CD14-positive monocyte (primary cell): ENCODE results near the gene PRR33. TPM values are rescaled to one million over a fixed set of nuclear protein-coding genes. Genes with fewer than 3 reads are reported as not detected.

ENCODE experiments used
- DNase-seq, 3 donors: peaks; one replicate each; pipeline ENCODE4 v3.0.0-alpha.2; 2011 to 2022
- H2AFZ ChIP-seq: 2 replicates; pipeline ENCODE4 v1.6.0; 2012; ENCODE audit warnings: mild to moderate bottlenecking, low read depth, low read length, inconsistent platforms; ENCODE audit not compliant: insufficient read depth, poor library complexity, severe bottlenecking
- H3K27ac ChIP-seq, 2 donors: 1 replicate in 1 of 2; 2 replicates in 1 of 2; pipeline ENCODE4 v1.5.1; 2012 to 2013; ENCODE audit warnings: low read length in 2 of 2, control low read depth in 1 of 2, inconsistent platforms in 1 of 2, low read depth in 1 of 2, mild to moderate bottlenecking in 1 of 2
- H3K27me3 ChIP-seq, 2 donors: one replicate each; pipeline versions ENCODE4 v1.6.0 to v1.6.1; 2011 to 2013; ENCODE audit warnings: low read length in 2 of 2; ENCODE audit not compliant: control insufficient read depth in 2 of 2, insufficient read depth in 2 of 2
- H3K36me3 ChIP-seq, 2 donors: replicated peaks in 1 of 2; 1 replicate in 1 of 2; 2 replicates in 1 of 2; pipeline versions ENCODE4 v1.5.1 to v1.6.1; 2012 to 2013; ENCODE audit warnings: low read length in 2 of 2, control low read depth in 1 of 2, inconsistent platforms in 1 of 2, mild to moderate bottlenecking in 1 of 2; ENCODE audit not compliant: insufficient read depth in 2 of 2, control insufficient read depth in 1 of 2
- H3K4me1 ChIP-seq, 2 donors: 1 replicate in 1 of 2; 2 replicates in 1 of 2; pipeline versions ENCODE4 v1.5.1 to v1.6.1; 2012 to 2013; ENCODE audit warnings: low read length in 2 of 2, control low read depth in 1 of 2, inconsistent platforms in 1 of 2, mild to moderate bottlenecking in 1 of 2, moderate library complexity in 1 of 2; ENCODE audit not compliant: insufficient read depth in 2 of 2, control insufficient read depth in 1 of 2
- H3K4me2 ChIP-seq: replicated peaks from 2 replicates; pipeline ENCODE3; 2012; ENCODE audit warnings: low read length, moderate library complexity, mild to moderate bottlenecking; ENCODE audit not compliant: poor library complexity, severe bottlenecking; ENCODE audit errors: extremely low read depth
- H3K4me3 ChIP-seq, 3 experiments: fragments of 200-600 bp in 1 of 3; sonication (generic) in 1 of 3; replicated peaks in 1 of 3; 1 replicate in 2 of 3; 2 replicates in 1 of 3; pipeline ENCODE4 v1.5.1; 2011 to 2013; ENCODE audit warnings: low read length in 3 of 3, mild to moderate bottlenecking in 3 of 3, control low read depth in 2 of 3, low read depth in 2 of 3, inconsistent platforms in 1 of 3, moderate library complexity in 1 of 3
- H3K79me2 ChIP-seq: 2 replicates; pipeline ENCODE4 v1.6.0; 2012; ENCODE audit warnings: mild to moderate bottlenecking, control low read depth, inconsistent platforms, low read length, moderate library complexity; ENCODE audit not compliant: insufficient read depth
- H3K9ac ChIP-seq: 2 replicates; pipeline ENCODE4 v1.6.0; 2017; ENCODE audit warnings: low read length, mild to moderate bottlenecking; ENCODE audit not compliant: insufficient read depth, poor library complexity, severe bottlenecking
- H3K9me3 ChIP-seq, 2 donors: replicated peaks in 1 of 2; 1 replicate in 1 of 2; 2 replicates in 1 of 2; pipeline versions ENCODE4 v1.5.1 to v1.6.1; 2012 to 2013; ENCODE audit warnings: low read length in 2 of 2, control low read depth in 1 of 2; ENCODE audit not compliant: control insufficient read depth in 1 of 2, insufficient read depth in 1 of 2
- H4K20me1 ChIP-seq: 2 replicates; pipeline ENCODE4 v1.6.0; 2012; ENCODE audit warnings: mild to moderate bottlenecking, low read length, control low read depth, moderate library complexity; ENCODE audit not compliant: insufficient read depth
- H3K27ac Mint-ChIP-seq, 7 donors: one replicate each; pipeline ENCODE4 v1.8.0; 2020; ENCODE audit warnings: mild to moderate bottlenecking in 7 of 7, mixed read lengths in 7 of 7, moderate library complexity in 6 of 7, inconsistent platforms in 2 of 7
- H3K27me3 Mint-ChIP-seq, 3 donors: one replicate each; pipeline ENCODE4 v1.8.0; 2021 to 2022; ENCODE audit warnings: low read depth in 3 of 3, mild to moderate bottlenecking in 3 of 3, mixed read lengths in 3 of 3, moderate library complexity in 3 of 3, inconsistent platforms in 1 of 3
- H3K36me3 Mint-ChIP-seq, 2 donors: one replicate each; pipeline ENCODE4 v1.8.0; 2020; ENCODE audit warnings: mixed read lengths in 2 of 2, inconsistent platforms in 1 of 2, mild to moderate bottlenecking in 1 of 2
- H3K4me1 Mint-ChIP-seq: one replicate; pipeline ENCODE4 v1.8.0; 2020; ENCODE audit warnings: mild to moderate bottlenecking, mixed read lengths
- H3K4me3 Mint-ChIP-seq, 2 donors: one replicate each; pipeline ENCODE4 v1.8.0; 2020; ENCODE audit warnings: mild to moderate bottlenecking in 2 of 2, mixed read lengths in 2 of 2, moderate library complexity in 1 of 2
- H3K9me3 Mint-ChIP-seq, 7 donors: one replicate each; pipeline ENCODE4 v1.8.0; 2020 to 2022; ENCODE audit warnings: mixed read lengths in 7 of 7, mild to moderate bottlenecking in 6 of 7, moderate library complexity in 6 of 7, inconsistent platforms in 2 of 7
- CTCF ChIP-seq: fragments of 200-600 bp; IDR thresholded peaks from one replicate; pipeline ENCODE4 v1.8.0; 2022; ENCODE audit warnings: antibody characterized with exemption, mild to moderate bottlenecking
- whole genome bisulfite sequencing: methylation state at CpG from one replicate; pipeline ENCODE4 v1.1.5; 2013; ENCODE audit warnings: missing lambda C conversion rate; ENCODE audit not compliant: insufficient coverage; 5-methylcytosine and 5-hydroxymethylcytosine counted together
- intact Hi-C, 2 donors: fragments of 100-400 bp; cut with micrococcal nuclease; formaldehyde crosslinking; loops; one replicate each; pipeline versions ENCODE4 v1.15.0 to v1.15.1; 2023
- polyA plus RNA-seq, 3 donors: library from polyadenylated mRNA; depleted of rRNA in 1 of 3; unstranded in 2 of 3; stranded (reverse) in 1 of 3; fragments of 300-500 nt in 2 of 3; fragments of >200 nt in 1 of 3; fragmentation: Illumina TruSeq in 2 of 3; gene quantifications; 1 replicate in 2 of 3; 2 replicates in 1 of 3; pipeline ENCODE4 v1.2.3, GENCODE V29; 2012 to 2021

The PRR33 gene
- polyA plus RNA-seq, 3 donors = not detected

GRCh38 chr11:1871531-1871930, 20.2 kb downstream of the PRR33 start:
- H3K9me3 Mint-ChIP-seq = peaks cover 0 to 2% (median 0%) of the 10 kb centered on the region in 7 donors
- peaks cover 0 to 9% (median 4%) of the 10 kb centered on the region in 3 donors for H3K27me3 Mint-ChIP-seq
- TF ChIP-seq CTCF = no peak
- H3K4me3 ChIP-seq = no peak overlapping the region
- H3K79me2 ChIP-seq = peaks cover 88% of the 10 kb centered on the region
- no peaks in the 10 kb centered on the region for H3K9me3 ChIP-seq
- 96% methylated on average over 15 of the region's 15 CpGs for WGBS
- H3K9ac ChIP-seq = no peak overlapping the region
- H3K4me1 Mint-ChIP-seq = peaks cover 52% of the 10 kb centered on the region
- no peak overlapping the region for H3K4me2 ChIP-seq
- no peak overlapping the region for H3K27ac ChIP-seq
- peaks cover 44 to 63% of the 10 kb centered on the region in 2 donors for H3K36me3 Mint-ChIP-seq
- no peak overlapping the region for H2AFZ ChIP-seq
- H3K27ac Mint-ChIP-seq = no peak overlapping the region
- intact Hi-C loops = no loop called here
- no peak for DNase-seq
- peaks cover 7 to 45% of the 10 kb centered on the region in 2 donors for H3K4me1 ChIP-seq
- H4K20me1 ChIP-seq = peaks cover 98% of the 10 kb centered on the region
- H3K27me3 ChIP-seq = no peaks in the 10 kb centered on the region
- no peak overlapping the region for H3K4me3 Mint-ChIP-seq
- H3K36me3 ChIP-seq = peaks cover 25 to 51% of the 10 kb centered on the region in 2 donors

GRCh38 chr11:1870721-1871466, 20.8 kb downstream of the PRR33 start:
- Histone ChIP-seq H4K20me1 (peaks cover 98% of the 10 kb centered on the region), H3K4me1 (peaks cover under 1 to 39% of the 10 kb centered on the region in 2 donors)

More at GRCh38 chr11:1870721-1871466, 20.8 kb downstream of the PRR33 start:
- Mint-ChIP-seq H3K27me3 (peaks cover 0 to 9% (median 4%) of the 10 kb centered on the region in 3 donors), H3K9me3 (peaks cover 0 to 2% (median 0%) of the 10 kb centered on the region in 7 donors), H3K4me1 (peaks cover 46% of the 10 kb centered on the region), H3K4me3 (peak overlapping the region in 1 of 2 donors; percentile 57), H3K36me3 (peaks cover 51 to 66% of the 10 kb centered on the region in 2 donors), H3K27ac (peak overlapping the region in 2 of 7 donors; percentile 42 to 79)
- Histone ChIP-seq H2AFZ (no peak overlapping the region), H3K9ac (no peak overlapping the region), H3K27me3 (no peaks in the 10 kb centered on the region), H3K27ac (no peak overlapping the region), H3K9me3 (no peaks in the 10 kb centered on the region), H3K36me3 (peaks cover 30 to 57% of the 10 kb centered on the region in 2 donors), H3K4me3 (no peak overlapping the region), H3K4me2 (no peak overlapping the region), H3K79me2 (peaks cover 88% of the 10 kb centered on the region)
- TF ChIP-seq CTCF = no peak
- intact Hi-C loops = no loop called here
- WGBS = 83% methylated on average over 44 of the region's 50 CpGs
- no peak for DNase-seq
